Right lobe of liver (tissue), 6 donors: Measurements from ENCODE around the gene RPS6KB2. TPM values are rescaled to one million over a fixed set of nuclear protein-coding genes. Genes with fewer than 3 reads are reported as not detected.
"Not testable (repeated sequence)": the region's sequence is repeated elsewhere in the genome, so short reads cannot be mapped to it uniquely, and the experiment has no call there.

Source experiments
- ATAC-seq, 4 donors: fragments of 200-7000 bp; cut with Tn5 transposase; one replicate each; pipeline ENCODE4 v1.9.1; 2020; ENCODE audit warnings: mild to moderate bottlenecking in 4 of 4, moderate library complexity in 4 of 4
- DNase-seq, 3 donors: peaks; one replicate each; pipeline ENCODE4 v3.0.0-alpha.2; 2020
- H3K27ac ChIP-seq, 3 donors: fragments of 200-600 bp; one replicate each; pipeline ENCODE4 v1.8.0; 2022
- H3K27me3 ChIP-seq, 2 donors: fragments of 200-600 bp; one replicate each; pipeline ENCODE4 v1.8.0; 2022
- H3K36me3 ChIP-seq, 4 donors: fragments of 200-600 bp; sonication (generic) in 1 of 4; one replicate each; pipeline versions ENCODE4 v1.5.1 to v1.8.0; 2017 to 2022; ENCODE audit warnings: control low read depth in 1 of 4
- H3K4me1 ChIP-seq, 4 donors: fragments of 200-600 bp; sonication (generic) in 1 of 4; one replicate each; pipeline versions ENCODE4 v1.5.1 to v1.8.0; 2017 to 2022; ENCODE audit warnings: control low read depth in 1 of 4
- H3K4me3 ChIP-seq, 3 donors: fragments of 200-600 bp; one replicate each; pipeline ENCODE4 v1.8.0; 2022
- H3K9me3 ChIP-seq, 4 donors: fragments of 200-600 bp; sonication (generic) in 1 of 4; one replicate each; pipeline versions ENCODE4 v1.5.1 to v1.8.0; 2017 to 2022; ENCODE audit warnings: control low read depth in 1 of 4
- CTCF ChIP-seq, 4 donors: fragments of 200-600 bp in 3 of 4; fragments of 450-650 bp in 1 of 4; IDR thresholded peaks; one replicate each; pipeline versions ENCODE4 v1.5.1 to v1.8.0; 2016 to 2022; ENCODE audit warnings: antibody characterized with exemption in 4 of 4, mild to moderate bottlenecking in 2 of 4
- POLR2A ChIP-seq: fragments of 450-650 bp; IDR thresholded peaks from one replicate; pipeline ENCODE4 v1.6.1; 2017; ENCODE audit warnings: antibody characterized with exemption, mild to moderate bottlenecking
- WGBS: methylation state at CpG from one replicate; pipeline ENCODE4 v1.1.6; 2018; ENCODE audit warnings: low coverage, low lambda C conversion rate; ENCODE audit not compliant: insufficient coverage; ENCODE audit errors: missing lambda C conversion rate; 5-methylcytosine and 5-hydroxymethylcytosine counted together
- intact Hi-C, 2 donors: fragments of 100-400 bp; cut with DNase I; formaldehyde crosslinking; loops; one replicate each; pipeline versions ENCODE4 v1.11.2 to v1.14.1; 2022
- total RNA-seq, 6 experiments: library from RNA; depleted of rRNA in 2 of 6; stranded (reverse); fragments of >200 nt in 2 of 6; fragmentation: NEBNext Ultra II Directional in 3 of 6; extraction: Animal tissue kit (Norgen Biotek cat#: 25700) in 3 of 6; gene quantifications; one replicate each; pipeline versions ENCODE4 v1.1.0 to v1.2.4, GENCODE V29; 2016 to 2023
- donor health status: DM: no; HTN: yes; CAD: no.
- donor health status: DM: no; HTN: no; CAD: no.
- donor health status: DM: no; HTN: no; CAD: no.
- donor health status: DM: no; HTN: yes; CAD: no.
- donor health status: DM: no; HTN: yes; CAD: no.

RPS6KB2 gene
- total RNA-seq, 6 experiments from 2014 or later: 18.8 to 37.1 (median 27.1) TPM

GRCh38 chr11:67464411-67465188 lies 36.3 kb downstream of the RPS6KB2 start:
- peak; percentile 95 to 96 (median 95) for DNase-seq
- H3K4me1 ChIP-seq: peaks cover 0 to 35% (median 16%) of the 10 kb centered on the region in 4 donors
- 13% methylated on average over 15 of the region's 56 CpGs for WGBS

GRCh38 chr11:67465189-67465510 lies 36.9 kb downstream of the RPS6KB2 start:
- H3K27me3 ChIP-seq: no peaks in the 10 kb centered on the region
- H3K36me3 ChIP-seq: no peaks in the 10 kb centered on the region
- no peak for TF ChIP-seq POLR2A
- no peak for TF ChIP-seq CTCF (IDR thresholded peaks at IDR 0.05)
- peak overlapping the region; percentile 71 to 94 (median 94) for H3K27ac ChIP-seq
- H3K9me3 ChIP-seq: no peaks in the 10 kb centered on the region
- peak overlapping the region; percentile 66 to 83 (median 70) for H3K4me3 ChIP-seq
- WGBS: 26% methylated on average over 3 of the region's 3 CpGs
- peaks cover 0 to 39% (median 16%) of the 10 kb centered on the region in 4 donors for H3K4me1 ChIP-seq
- DNase-seq (no peak), ATAC-seq (no peak)
- intact Hi-C loops: loop anchor here in 1 of 2 donors (5.0 kb wide), 1 partner anchor 42 kb away; the partner anchor contains the start of genes CDK2AP2 and PITPNM1

More at GRCh38 chr11:67464411-67465188, 36.3 kb downstream of the RPS6KB2 start:
- H3K27ac ChIP-seq: peak overlapping the region; percentile 71 to 94 (median 94)
- peak overlapping the region; percentile 66 to 83 (median 70) for H3K4me3 ChIP-seq
- H3K27me3 ChIP-seq: no peaks in the 10 kb centered on the region
- no peaks in the 10 kb centered on the region for H3K9me3 ChIP-seq
- peak; percentile 75 to 82 (median 79) for ATAC-seq
- intact Hi-C loops: loop anchor here in 1 of 2 donors (5.0 kb wide), 1 partner anchor 43 kb away; the partner anchor contains the start of genes CDK2AP2 and PITPNM1
- H3K36me3 ChIP-seq: no peaks in the 10 kb centered on the region
- TF ChIP-seq CTCF (IDR thresholded peaks at IDR 0.05): no peak
- TF ChIP-seq POLR2A: peak; percentile 74

GRCh38 chr11:67465530-67465929 lies 37.2 kb downstream of the RPS6KB2 start:
- Histone ChIP-seq H3K4me1 (peaks cover 0 to 39% (median 16%) of the 10 kb centered on the region in 4 donors), H3K4me3 (peak overlapping the region; percentile 66 to 83 (median 70)), H3K27ac (peak overlapping the region in 1 of 3 donors; percentile 94)
- H3K9me3 ChIP-seq, ATAC-seq, H3K27me3 ChIP-seq, DNase-seq, H3K36me3 ChIP-seq: not testable (repeated sequence)
- 40% methylated on average over 2 of the region's 2 CpGs for WGBS
- intact Hi-C loops: loop anchor here in 1 of 2 donors (5.0 kb wide), 1 partner anchor 42 kb away; the partner anchor contains the start of genes CDK2AP2 and PITPNM1

- ATAC-seq: peak in 2 of 4 donors; percentile 1 to 2
- Histone ChIP-seq H3K27ac (peak overlapping the region in 1 of 3 donors; percentile 94), H3K4me1 (peaks cover 0 to 39% (median 16%) of the 10 kb centered on the region in 4 donors), H3K27me3 (no peaks in the 10 kb centered on the region), H3K4me3 (no peak overlapping the region), H3K36me3 (no peaks in the 10 kb centered on the region), H3K9me3 (no peaks in the 10 kb centered on the region)
- intact Hi-C loops: loop anchor here in 1 of 2 donors (5.0 kb wide), 1 partner anchor 41 kb away; the partner anchor contains the start of genes CDK2AP2 and PITPNM1
- 67% methylated on average over 1 of the region's 5 CpGs for WGBS
- TF ChIP-seq CTCF (IDR thresholded peaks at IDR 0.05) (no peak), POLR2A (no peak)
- DNase-seq: peak in 1 of 3 donors; percentile 58
Measured at GRCh38 chr11:67466367-67466766, 38.1 kb downstream of the RPS6KB2 start.
